CD4-positive, alpha-beta T cell treated with Interleukin-4 for 1 hour (primary cell): ENCODE measurements around the gene SYNC.
A peak's percentile ranks its signal among the peaks of the same experiment; 100 is the strongest.
"Not testable (repeated sequence)": the region's sequence is repeated elsewhere in the genome, so short reads cannot be mapped to it uniquely, and the experiment has no call there.

Experiments
- DNase-seq, 2 donors: peaks; one replicate each; pipeline ENCODE4 v3.0.0-alpha.2; 2020 to 2022

Gene SYNC

DNA sequence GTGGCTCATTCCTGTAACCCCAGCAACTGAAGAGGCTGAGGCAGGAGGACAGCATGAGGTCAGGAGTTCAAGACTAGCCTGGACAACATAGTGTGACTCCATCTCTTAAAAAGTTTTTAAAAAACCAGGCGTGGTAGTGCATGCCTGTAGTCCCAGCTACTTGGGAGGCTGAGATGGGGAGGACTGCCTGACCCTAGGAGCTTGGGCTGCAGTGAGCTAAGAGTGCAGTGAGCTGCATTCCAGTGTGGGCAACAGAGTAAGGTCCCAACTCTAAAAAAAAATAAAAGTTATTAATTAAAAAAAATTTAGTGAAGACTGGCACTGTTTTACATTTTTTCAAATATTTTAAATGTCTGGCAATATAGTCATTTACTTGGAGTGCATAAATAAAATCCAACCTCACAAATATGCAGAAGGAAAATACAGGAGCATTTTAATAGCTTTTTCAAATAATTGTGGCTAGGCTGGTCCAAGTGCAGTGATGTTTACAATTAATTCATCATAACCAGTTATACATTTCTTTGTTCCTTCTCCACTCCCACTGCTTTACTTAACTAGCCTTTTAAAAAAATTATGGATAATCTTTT lies 63.0 kb downstream of the SYNC start:
- no peak for DNase-seq

DNA sequence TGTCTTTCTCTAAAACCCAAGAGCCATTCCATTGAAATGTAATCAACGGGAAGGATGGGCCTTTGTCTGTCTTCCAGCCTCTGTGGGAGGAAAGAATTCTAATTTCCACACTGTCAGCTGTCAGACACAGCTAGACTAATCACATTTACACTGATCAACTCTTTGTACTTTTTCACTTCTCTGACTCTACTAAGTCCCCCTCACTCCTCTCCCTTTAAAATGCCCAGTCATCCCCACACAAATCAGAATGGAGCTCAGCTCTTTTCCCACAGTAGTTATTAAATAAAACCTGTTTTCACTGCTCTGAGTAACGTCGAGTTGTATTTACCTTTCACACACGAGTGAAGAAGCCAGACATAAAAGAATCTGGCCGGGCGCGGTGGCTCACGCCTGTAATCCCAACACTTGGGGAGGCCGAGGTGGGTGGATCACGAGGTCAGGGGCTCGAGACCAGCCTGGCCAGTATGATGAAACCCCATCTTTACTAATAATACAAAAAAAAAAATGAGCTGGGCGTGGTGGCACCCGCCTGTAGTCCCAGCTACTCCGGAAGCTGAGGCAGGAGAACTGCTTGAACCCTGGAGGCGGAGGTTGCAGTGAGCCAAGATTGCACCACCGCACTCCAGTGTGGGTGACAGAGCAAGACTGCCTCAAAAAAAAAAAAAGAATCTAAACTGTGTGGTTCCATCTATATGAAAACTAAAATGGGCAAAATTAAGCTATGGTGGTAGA lies 65.5 kb downstream of the SYNC start:
- peak in 1 of 2 donors; percentile 33 for DNase-seq

DNA sequence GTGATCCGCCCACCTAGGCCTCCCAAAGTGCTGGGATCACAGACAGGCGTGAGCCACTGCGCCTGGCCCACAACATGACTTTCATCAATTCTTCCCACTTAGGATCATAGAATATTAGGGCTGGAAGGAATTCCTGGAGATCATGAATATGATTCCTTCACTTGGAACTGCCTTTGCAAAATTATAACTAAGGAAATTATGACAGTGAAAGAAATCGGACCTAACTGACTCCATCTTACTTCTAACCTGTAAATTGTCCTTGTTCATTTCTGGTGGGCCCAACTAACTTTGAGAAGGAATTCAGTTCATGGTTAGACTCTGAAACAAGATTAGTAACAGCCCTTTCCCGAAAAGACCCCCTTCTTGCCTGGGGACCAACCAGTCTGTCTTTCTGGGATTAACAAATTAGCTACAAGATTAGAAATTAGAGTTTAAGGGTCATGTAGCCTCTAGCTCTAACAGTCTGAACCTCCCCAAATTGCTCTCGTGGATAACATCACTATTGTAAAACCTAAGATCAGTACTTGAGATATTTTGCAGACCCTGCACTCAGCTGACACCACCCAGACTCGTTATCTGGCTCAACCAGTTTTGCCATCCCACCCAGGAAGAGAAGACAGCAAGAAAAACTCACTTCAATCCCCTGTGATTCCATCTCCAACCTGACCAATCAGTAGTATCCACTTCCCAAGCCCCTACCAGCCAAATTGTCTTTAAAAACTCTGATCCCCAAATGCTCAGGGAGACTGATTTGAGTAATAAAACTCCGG lies 66.9 kb downstream of the SYNC start:
- DNase-seq = no peak

DNA sequence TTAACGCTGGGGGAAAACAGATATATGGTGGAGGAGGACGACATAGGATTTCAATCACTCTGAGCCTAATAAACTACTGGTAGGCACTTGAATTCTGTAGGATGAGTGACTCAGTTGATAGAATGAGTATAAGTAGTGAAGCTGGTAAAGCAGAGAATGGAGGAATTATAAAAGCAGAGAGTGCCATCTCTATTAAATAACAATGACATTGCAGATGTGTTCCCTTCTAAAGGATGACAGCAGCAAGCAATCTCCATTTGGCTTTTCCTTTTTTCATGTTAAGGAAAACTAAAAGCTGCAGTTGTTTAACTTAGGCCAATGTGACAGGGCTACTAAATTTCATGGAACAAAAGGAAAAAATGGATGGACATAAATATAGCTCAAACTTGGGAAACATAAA lies 69.7 kb downstream of the SYNC start:
- DNase-seq = no peak

DNA sequence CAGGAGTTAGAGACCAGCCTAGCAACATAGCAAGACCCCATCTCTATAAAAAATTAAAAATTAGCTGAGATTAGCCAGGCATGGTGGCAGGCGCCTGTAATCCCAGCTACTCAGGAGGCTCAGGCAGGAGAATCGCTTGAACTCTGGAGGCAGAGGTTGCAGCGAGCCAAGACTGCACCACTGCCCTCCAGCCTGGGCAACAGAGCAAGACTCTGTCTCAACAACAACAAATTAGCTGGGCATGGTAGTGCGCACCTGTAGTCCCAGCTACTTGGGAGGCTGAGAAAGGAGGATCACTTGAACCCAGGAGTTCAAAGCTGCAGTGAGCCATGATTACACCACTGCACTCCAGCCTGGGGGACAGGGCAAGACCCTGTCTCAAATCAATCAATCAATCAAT lies 72.4 kb downstream of the SYNC start:
- DNase-seq = not testable (repeated sequence)
